ENCODE measurements around the gene SCT.

SCT gene

DNA sequence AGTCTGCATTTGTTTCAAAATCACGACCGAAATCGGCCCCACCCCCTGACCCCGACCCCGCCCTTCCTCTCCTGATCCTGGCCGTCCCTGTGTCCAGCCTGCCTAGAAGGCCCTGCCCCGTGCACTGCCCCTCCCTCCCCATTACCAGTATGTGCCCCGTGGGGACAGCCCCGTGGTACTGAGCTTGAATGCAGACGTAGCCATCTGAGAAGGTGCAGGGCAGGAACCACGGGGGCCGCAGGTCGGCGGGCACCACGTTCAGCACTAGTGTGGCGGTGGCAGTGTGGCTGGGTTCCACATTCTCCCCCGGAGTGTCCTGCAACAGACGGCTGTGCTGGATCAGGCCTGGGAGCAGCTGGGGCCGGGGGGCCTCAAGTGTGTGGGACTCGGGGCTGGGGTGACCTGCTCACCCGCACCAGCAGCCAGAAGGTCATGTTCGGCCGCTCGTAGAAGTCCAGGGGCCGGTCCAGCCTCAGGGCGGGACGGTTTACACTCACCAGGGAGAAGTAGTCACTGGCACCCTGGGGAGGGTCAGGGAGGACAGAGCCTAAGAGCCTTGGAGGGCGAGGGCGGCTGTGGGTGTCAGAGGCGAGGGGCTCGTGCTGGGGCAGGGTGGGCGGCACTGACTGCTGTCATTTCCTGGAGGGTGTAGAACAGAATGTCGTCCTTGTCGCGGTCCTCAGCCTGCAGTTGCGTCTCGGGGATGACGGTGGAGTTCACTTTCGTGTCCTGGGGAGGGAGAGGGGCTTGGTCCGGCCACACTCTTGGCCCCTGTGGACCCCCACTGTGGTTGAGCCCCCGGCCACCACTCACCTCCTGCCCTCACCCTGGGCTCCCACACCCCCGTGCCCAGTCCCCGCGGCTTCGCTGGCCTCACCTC lies 5.8 kb downstream of the SCT start:
- DNase-seq, result no peak

DNA sequence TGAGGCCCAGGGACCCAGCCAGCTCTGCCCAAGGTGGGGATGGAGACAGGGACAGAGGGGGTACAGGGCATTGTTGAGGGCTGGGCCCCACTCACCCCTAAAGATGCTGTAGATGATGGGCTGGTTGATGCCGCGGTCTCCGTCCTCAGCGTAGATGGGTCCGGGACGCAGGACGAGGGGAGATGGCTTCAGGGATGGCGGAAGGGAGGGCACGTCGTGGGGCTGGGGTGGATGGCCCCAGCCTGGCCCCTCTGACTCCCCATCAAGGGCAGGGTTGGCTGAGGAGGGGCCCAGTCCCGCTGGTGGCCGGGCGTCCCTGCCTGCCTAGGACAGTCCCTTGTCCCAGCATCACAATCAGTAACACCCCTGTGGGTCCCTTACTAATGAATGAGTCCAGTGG lies 6.8 kb downstream of the SCT start:
- no peak for DNase-seq

- DNase-seq, result no peak
Observed at GRCh38 chr11:619628-620050, 7.3 kb downstream of the SCT start.

- no peak for DNase-seq
Observed at GRCh38 chr11:618856-619627, 7.9 kb downstream of the SCT start.

DNA sequence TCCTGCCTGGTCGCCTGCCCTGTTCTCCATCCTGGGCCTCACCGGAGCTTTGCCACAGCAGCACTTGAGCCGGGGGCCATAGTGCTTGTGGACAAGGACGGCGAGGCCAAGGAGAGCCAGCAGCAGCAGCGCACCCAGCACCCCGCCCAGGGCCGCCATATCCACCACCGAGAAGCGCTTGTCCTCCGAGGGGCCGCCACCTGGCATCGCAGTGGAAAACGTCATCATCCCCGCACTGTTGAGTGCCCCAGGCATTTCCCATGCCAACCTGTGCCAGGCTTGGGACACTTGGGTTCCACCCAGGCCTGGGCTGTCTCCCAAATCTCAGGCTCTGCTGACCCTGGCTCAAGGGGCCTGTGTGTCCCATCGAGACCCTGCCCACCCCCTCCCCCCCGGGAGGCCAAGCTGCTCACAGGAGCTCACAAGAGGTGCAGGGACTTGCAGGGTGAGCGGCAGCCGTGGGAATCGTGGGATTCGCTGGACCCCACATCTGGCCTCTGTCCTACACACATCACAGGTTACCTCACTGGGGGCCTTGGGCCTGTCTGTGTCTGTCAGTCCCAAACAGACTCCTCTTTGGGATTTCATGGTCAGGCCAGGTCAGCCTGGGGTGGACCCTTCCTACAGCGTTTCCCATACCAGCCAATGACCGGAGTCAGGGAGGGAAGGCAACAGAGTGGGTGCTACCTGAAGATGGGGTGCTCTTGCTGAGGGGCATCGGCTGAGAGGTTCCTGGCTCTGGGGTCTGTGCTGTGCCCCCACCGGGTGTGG lies 8.9 kb downstream of the SCT start:
- no peak for DNase-seq

GRCh38 chr11:617199-617911 lies 9.6 kb downstream of the SCT start:
- DNase-seq, result no peak

DNA sequence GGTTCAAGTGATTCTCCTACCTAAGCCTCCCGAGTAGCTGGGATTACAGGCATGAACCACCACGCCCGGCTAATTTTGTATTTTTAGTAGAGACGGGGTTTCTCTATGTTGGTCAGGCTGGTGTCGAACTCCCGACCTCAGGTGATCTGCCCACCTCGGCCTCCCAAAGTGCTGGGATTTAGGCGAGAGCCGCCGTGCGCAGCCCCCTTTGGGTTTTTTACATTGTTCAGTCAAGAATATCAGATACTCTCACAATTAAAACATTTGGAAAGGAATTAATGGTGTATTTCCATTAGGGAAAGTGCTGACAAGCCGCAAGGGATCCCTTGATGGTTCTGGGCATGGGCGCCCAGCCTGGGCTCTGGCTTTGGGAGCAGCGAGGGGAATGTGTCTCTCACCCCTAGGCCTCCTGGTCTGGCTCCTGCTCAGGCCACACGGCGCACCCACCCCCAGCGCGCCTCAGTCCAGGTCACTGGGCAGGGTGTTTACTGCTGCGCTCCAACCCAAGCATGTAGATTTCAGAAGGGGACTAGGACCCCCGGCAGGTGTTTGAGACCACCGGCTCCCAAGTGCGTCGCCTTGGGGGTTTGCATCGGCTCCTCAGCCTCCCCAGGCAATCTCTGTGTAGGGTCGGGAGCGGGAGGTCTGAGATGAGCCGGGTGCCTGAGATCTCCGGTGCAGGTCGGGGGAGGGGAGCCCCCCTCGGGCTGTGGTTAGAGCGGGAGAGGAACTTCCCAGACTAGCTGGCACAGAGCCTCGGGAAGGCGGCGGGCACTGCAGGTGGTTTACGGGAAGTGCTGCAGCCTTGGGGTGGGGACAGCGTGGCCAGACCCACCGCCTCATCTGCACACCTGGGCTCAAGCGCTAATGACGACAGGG lies 10.4 kb downstream of the SCT start:
- DNase-seq, result no peak

DNA sequence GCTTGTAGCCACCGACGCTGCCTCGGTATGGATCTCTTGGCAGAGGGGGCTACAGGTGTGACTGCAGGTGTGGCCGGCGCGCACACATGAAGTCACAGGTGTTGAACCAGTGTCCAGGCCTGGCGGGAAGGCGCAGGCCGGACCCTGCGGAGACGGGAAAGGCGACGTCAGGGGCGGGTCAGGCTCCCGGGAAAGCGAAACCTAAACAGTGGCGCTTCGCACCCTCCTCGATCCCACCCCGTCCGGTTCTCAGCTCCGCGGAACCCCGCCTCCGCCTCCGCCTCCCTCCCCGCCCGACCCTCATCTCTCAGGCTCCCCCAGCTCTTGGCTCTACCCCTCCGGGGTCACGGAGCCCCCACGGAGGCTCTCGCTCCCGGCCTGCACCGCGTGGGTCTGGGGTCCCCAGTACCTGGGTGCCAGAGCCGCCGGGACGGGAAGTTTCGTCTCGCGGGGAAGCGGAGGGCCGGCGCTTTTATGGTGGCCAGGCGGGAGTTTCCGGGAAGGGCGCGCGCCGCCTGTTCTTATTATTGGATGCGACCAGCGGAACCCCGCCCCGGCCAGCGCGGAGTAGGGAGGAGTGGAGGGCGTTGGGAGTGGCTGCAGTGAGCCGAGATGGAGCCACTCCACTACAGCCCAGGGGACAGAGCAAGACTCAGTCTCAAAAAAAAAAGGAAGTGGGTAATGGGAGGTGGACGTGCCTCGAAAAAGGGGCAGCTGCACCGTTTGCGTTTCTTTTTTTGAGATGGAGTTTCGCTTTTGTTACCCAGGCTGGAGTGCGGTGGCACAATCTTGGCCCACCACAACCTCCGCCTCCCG lies 11.3 kb downstream of the SCT start, which contains the start of gene IRF7:
Gene IRF7 (minus strand): TSS at position 447 of the 816 bp plus-strand sequence. CDS start 586 bp downstream, outside the sequence.
- DNase-seq, result peak; percentile 79

GRCh38 chr11:614623-615503 lies 12.1 kb downstream of the SCT start:
- DNase-seq, result no peak

DNA sequence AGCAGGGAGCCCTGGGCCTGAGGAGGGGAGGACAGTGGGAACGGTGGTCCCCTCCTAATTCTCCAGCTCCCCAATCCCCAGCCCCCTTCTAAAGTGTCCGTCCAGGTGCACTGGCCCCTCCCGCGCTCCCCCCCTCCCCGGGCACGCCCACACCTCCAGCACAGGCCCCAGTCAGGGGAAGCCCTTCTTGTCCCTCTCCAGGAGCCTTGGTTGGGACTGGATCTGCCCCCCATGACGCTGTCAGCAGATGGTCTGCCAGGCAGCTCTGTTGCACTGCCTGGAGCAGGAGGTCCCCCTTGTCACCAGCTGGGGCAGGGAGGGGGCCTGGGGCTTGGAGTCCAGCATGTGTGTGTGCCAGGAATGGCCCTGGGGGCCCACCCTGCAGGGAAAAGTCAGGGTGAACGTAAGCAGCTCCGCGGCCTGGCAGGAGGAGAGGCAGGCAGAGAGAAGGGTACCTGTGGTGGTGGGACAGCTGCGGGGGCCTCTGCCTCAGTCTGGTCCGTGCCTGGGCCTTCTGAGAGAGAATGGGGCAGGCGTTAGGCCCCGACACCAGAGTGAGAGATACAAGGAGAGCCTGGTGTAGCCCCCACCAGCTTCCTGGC lies 12.9 kb downstream of the SCT start:
- no peak for DNase-seq

- peak; percentile 57 for DNase-seq
Observed at GRCh38 chr11:613369-613968, 13.5 kb downstream of the SCT start.

DNA sequence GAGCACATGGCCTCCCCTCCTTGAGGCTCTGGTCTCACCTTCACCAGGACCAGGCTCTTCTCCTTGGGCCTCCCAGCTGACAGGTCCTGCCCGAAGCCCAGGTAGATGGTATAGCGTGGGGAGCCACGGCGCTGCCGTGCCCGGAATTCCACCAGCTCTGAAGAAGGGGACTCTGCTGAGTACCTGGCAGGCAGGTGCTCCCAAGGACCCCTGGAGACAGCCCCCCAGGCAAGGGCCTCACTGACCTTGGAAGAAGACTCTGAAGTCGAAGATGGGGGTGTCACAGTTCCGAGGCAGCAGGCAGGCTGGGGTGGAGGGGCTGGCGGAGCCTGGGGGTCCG lies 14.1 kb downstream of the SCT start:
- DNase-seq, result no peak

- no peak for DNase-seq
Observed at GRCh38 chr11:612201-612960, 14.6 kb downstream of the SCT start.

- no peak for DNase-seq
Observed at GRCh38 chr11:611001-611996, 15.7 kb downstream of the SCT start.

GRCh38 chr11:610146-610801 lies 16.7 kb downstream of the SCT start:
- no peak for DNase-seq

DNA sequence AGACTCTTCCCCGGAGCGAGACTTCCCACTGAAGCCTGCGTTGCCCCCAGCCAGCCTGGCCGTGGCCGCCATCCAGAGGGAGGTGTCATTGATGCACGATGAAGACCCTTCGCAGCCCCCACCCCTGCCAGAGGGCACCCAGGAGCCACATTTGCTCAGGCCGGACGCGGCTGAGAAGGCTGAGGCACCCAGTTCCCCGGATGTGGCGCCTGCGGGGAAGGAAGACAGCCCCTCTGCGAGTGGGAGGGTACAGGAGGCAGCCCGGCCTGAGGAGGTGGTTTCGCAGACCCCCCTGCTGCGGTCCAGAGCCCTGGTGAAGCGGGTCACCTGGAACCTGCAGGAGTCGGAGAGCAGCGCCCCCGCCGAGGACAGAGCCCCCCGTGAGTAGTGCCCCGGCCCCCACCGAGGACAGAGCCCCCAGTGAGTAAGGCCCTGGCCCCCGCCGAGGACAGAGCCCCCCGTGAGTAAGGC lies 17.6 kb downstream of the SCT start:
- no peak for DNase-seq

All from NCI-H526 treated with DMSO at 0.1 percent for 48 hours (cell line).